ENCODE results near the gene MRPL43. TPM values are rescaled to one million over a fixed set of nuclear protein-coding genes. Genes with fewer than 3 reads are reported as not detected.

The MRPL43 gene
- polyA plus RNA-seq, 1 experiment, result 72.3 TPM

GRCh38 chr10:101011517-101012423 is 24.5 kb upstream of the MRPL43 start:
- Histone ChIP-seq H3K4me3 (ENCODE audit: low read depth, low read length) (no peak overlapping the region), H3K27ac (ENCODE audit: low read depth, low read length) (no peak overlapping the region), H3K27me3 (ENCODE audit: control insufficient read depth, insufficient read depth, low read length) (no peaks in the 10 kb centered on the region), H3K9me3 (ENCODE audit: control insufficient read depth, insufficient read depth, low read length) (no peaks in the 10 kb centered on the region; the same call in 1 of the 2 replicates)
- no peak for DNase-seq (ENCODE audit: low read depth, low spot score)
- CTCF ChIA-PET, result interaction anchor here (0.7 to 2.6 kb wide), 10 partner anchors 9 to 58 kb away, joined by 3 to 16 read pairs (median 4); partner anchors contain the start of gene LZTS2
- TF ChIP-seq CTCF (IDR thresholded peaks at IDR 0.05; ENCODE audit: low read depth, low read length), result peak; percentile 60
- POLR2A ChIA-PET, result no interaction called here

GRCh38 chr10:101010329-101010728 is 23.0 kb upstream of the MRPL43 start:
- Histone ChIP-seq H3K4me3 (ENCODE audit: low read depth, low read length) (no peak overlapping the region), H3K27me3 (ENCODE audit: control insufficient read depth, insufficient read depth, low read length) (no peaks in the 10 kb centered on the region), H3K27ac (ENCODE audit: low read depth, low read length) (no peak overlapping the region), H3K9me3 (ENCODE audit: control insufficient read depth, insufficient read depth, low read length) (no peaks in the 10 kb centered on the region; the same call in 1 of the 2 replicates)
- CTCF ChIA-PET, result interaction anchor here (0.9 to 2.6 kb wide), 3 partner anchors 9 to 13 kb away, joined by 4 to 16 read pairs (median 9); partner anchors contain the start of gene LZTS2
- DNase-seq (ENCODE audit: low read depth, low spot score), result no peak
- POLR2A ChIA-PET, result interaction anchor here (1.1 kb wide), 1 partner anchor 11 kb away, joined by 3 read pairs; the partner anchor contains the start of gene LZTS2
- no peak for TF ChIP-seq CTCF (IDR thresholded peaks at IDR 0.05; ENCODE audit: low read depth, low read length)

GRCh38 chr10:101008823-101009423 is 21.6 kb upstream of the MRPL43 start:
- POLR2A ChIA-PET, result interaction anchor here (0.6 to 2.9 kb wide), 2 partner anchors 12 to 34 kb away, joined by 4 to 20 read pairs; no protein-coding TSS in a partner anchor
- no peak for TF ChIP-seq CTCF (IDR thresholded peaks at IDR 0.05; ENCODE audit: low read depth, low read length)
- H3K4me3 ChIP-seq (ENCODE audit: low read depth, low read length), result no peak overlapping the region
- H3K27ac ChIP-seq (ENCODE audit: low read depth, low read length), result no peak overlapping the region
- H3K27me3 ChIP-seq (ENCODE audit: control insufficient read depth, insufficient read depth, low read length), result no peaks in the 10 kb centered on the region
- CTCF ChIA-PET, result interaction anchor here (1.6 to 1.7 kb wide), 2 partner anchors 9 to 13 kb away, joined by 3 read pairs; partner anchors contain the start of gene LZTS2
- H3K9me3 ChIP-seq (ENCODE audit: control insufficient read depth, insufficient read depth, low read length), result no peaks in the 10 kb centered on the region; the same call in 1 of the 2 replicates
- no peak for DNase-seq (ENCODE audit: low read depth, low spot score)

GRCh38 chr10:101007915-101008822 is 20.9 kb upstream of the MRPL43 start:
- Histone ChIP-seq H3K4me3 (ENCODE audit: low read depth, low read length) (no peak overlapping the region), H3K27me3 (ENCODE audit: control insufficient read depth, insufficient read depth, low read length) (no peaks in the 10 kb centered on the region), H3K27ac (ENCODE audit: low read depth, low read length) (peak overlapping the region; percentile 48), H3K9me3 (ENCODE audit: control insufficient read depth, insufficient read depth, low read length) (no peaks in the 10 kb centered on the region; the same call in 1 of the 2 replicates)
- ChIA-PET CTCF (interaction anchor here (0.6 to 2.4 kb wide), 7 partner anchors 9 to 34 kb away, joined by 3 to 19 read pairs (median 3); partner anchors contain the start of gene LZTS2), POLR2A (interaction anchor here (0.6 to 2.9 kb wide), 3 partner anchors 11 to 44 kb away, joined by 4 to 20 read pairs (median 4); no protein-coding TSS in a partner anchor)
- no peak for TF ChIP-seq CTCF (IDR thresholded peaks at IDR 0.05; ENCODE audit: low read depth, low read length)
- no peak for DNase-seq (ENCODE audit: low read depth, low spot score)

All from AG04450 (cell line).